Liver (tissue), 9 donors: ENCODE data around the gene RGS12. TPM values are rescaled to one million over a fixed set of nuclear protein-coding genes. Genes with fewer than 3 reads are reported as not detected.

Experiments used
- DNase-seq: peaks from one replicate; pipeline ENCODE4 v3.0.0-alpha.2; 2017; ENCODE audit warnings: low spot score
- H3K27ac ChIP-seq, 2 donors: one replicate each; pipeline ENCODE4 v1.7.0; 2013; ENCODE audit warnings: inconsistent platforms in 2 of 2, low read length in 2 of 2, control low read depth in 1 of 2, low read depth in 1 of 2, mild to moderate bottlenecking in 1 of 2
- H3K27me3 ChIP-seq, 4 donors: one replicate each; pipeline versions ENCODE4 v1.6.1 to v1.7.0; 2013; ENCODE audit warnings: low read length in 3 of 4, inconsistent platforms in 1 of 4, mild to moderate bottlenecking in 1 of 4, moderate library complexity in 1 of 4; ENCODE audit not compliant: control insufficient read depth in 4 of 4, insufficient read depth in 4 of 4
- H3K36me3 ChIP-seq, 4 donors: one replicate each; pipeline versions ENCODE4 v1.6.1 to v1.7.0; 2013; ENCODE audit warnings: low read length in 3 of 4, mild to moderate bottlenecking in 3 of 4, low read depth in 1 of 4, moderate library complexity in 1 of 4; ENCODE audit not compliant: control insufficient read depth in 4 of 4, insufficient read depth in 3 of 4
- H3K4me1 ChIP-seq, 4 donors: one replicate each; pipeline versions ENCODE4 v1.6.1 to v1.7.0; 2013; ENCODE audit warnings: low read length in 3 of 4, mild to moderate bottlenecking in 3 of 4, moderate library complexity in 1 of 4; ENCODE audit not compliant: control insufficient read depth in 4 of 4, insufficient read depth in 4 of 4
- H3K4me3 ChIP-seq, 3 donors: one replicate each; pipeline versions ENCODE4 v1.6.1 to v1.7.0; 2013; ENCODE audit warnings: low read length in 3 of 3, control low read depth in 1 of 3, low read depth in 1 of 3, mild to moderate bottlenecking in 1 of 3
- H3K9ac ChIP-seq, 2 donors: one replicate each; pipeline ENCODE4 v1.7.0; 2013; ENCODE audit warnings: low read length in 2 of 2, mild to moderate bottlenecking in 2 of 2, moderate library complexity in 2 of 2, control low read depth in 1 of 2, low read depth in 1 of 2
- H3K9me3 ChIP-seq, 4 donors: one replicate each; pipeline versions ENCODE4 v1.6.1 to v1.7.0; 2013; ENCODE audit warnings: low read length in 3 of 4; ENCODE audit not compliant: control insufficient read depth in 4 of 4
- ATF3 ChIP-seq: IDR thresholded peaks from 2 replicates; pipeline ENCODE4 v1.6.1; 2016; ENCODE audit warnings: antibody characterized with exemption
- CTCF ChIP-seq: fragments of 150-350 bp; IDR thresholded peaks from 2 replicates; pipeline ENCODE4 v1.5.1; 2017; ENCODE audit warnings: improper control_type of control experiment, low read depth, low read length; ENCODE audit not compliant: missing input control
- EGR1 ChIP-seq, 2 donors: IDR thresholded peaks; 2 replicates each; pipeline ENCODE4 v1.6.1; 2016 to 2018; ENCODE audit warnings: antibody characterized with exemption in 2 of 2, low read depth in 2 of 2
- FOXA1 ChIP-seq: IDR thresholded peaks from 2 replicates; pipeline ENCODE4 v1.6.1; 2016; ENCODE audit warnings: antibody characterized with exemption
- FOXA2 ChIP-seq: IDR thresholded peaks from 2 replicates; pipeline ENCODE4 v1.6.1; 2016; ENCODE audit warnings: antibody characterized with exemption
- HNF4A ChIP-seq, 2 donors: conservative IDR thresholded peaks; 2 replicates each; pipeline ENCODE4 v1.6.1; 2016; ENCODE audit warnings: antibody characterized with exemption in 2 of 2, mild to moderate bottlenecking in 2 of 2
- JUND ChIP-seq, 2 donors: IDR thresholded peaks; 2 replicates each; pipeline ENCODE4 v1.6.1; 2016; ENCODE audit warnings: antibody characterized with exemption in 2 of 2
- MAX ChIP-seq: IDR thresholded peaks from 2 replicates; pipeline ENCODE4 v1.6.1; 2016; ENCODE audit warnings: antibody characterized with exemption
- NR2F2 ChIP-seq: IDR thresholded peaks from 2 replicates; pipeline ENCODE4 v1.6.1; 2016; ENCODE audit warnings: antibody characterized with exemption
- RAD21 ChIP-seq, 2 donors: IDR thresholded peaks; 2 replicates each; pipeline ENCODE4 v1.6.1; 2016; ENCODE audit warnings: antibody characterized with exemption in 2 of 2, mild to moderate bottlenecking in 2 of 2
- REST ChIP-seq: IDR thresholded peaks from 2 replicates; pipeline ENCODE4 v1.6.1; 2016; ENCODE audit warnings: antibody characterized with exemption, mild to moderate bottlenecking
- RXRA ChIP-seq, 2 donors: IDR thresholded peaks; 2 replicates each; pipeline ENCODE4 v1.6.1; 2017 to 2018; ENCODE audit warnings: antibody characterized with exemption in 2 of 2, mild to moderate bottlenecking in 1 of 2
- TAF1 ChIP-seq: conservative IDR thresholded peaks from 2 replicates; pipeline ENCODE4 v1.6.1; 2016; ENCODE audit warnings: antibody characterized with exemption, mild to moderate bottlenecking
- YY1 ChIP-seq: IDR thresholded peaks from 2 replicates; pipeline ENCODE4 v1.6.1; 2016; ENCODE audit warnings: antibody characterized with exemption, mild to moderate bottlenecking
- ZBTB33 ChIP-seq: IDR thresholded peaks from 2 replicates; pipeline ENCODE4 v1.6.1; 2016; ENCODE audit warnings: antibody characterized with exemption
- WGBS: extraction: QIAGEN DNeasy Blood & Tissue Kit; methylation state at CpG from one replicate; pipeline ENCODE4 v1.1.7; 2013; 5-methylcytosine and 5-hydroxymethylcytosine counted together
- polyA plus RNA-seq, 2 donors: library from polyadenylated mRNA; stranded (reverse) in 1 of 2; unstranded in 1 of 2; fragments of 200-250 nt in 1 of 2; fragments of >200 nt in 1 of 2; fragmentation: Nextera tagmentation in 1 of 2; extraction: Ambion mirVana in 1 of 2; gene quantifications; one replicate each; pipeline versions ENCODE4 v1.2.1 to v1.2.3, GENCODE V29; 2013 to 2015
- total RNA-seq, 2 donors: library from RNA; depleted of rRNA; stranded (reverse); fragments of >200 nt; gene quantifications; one replicate each; pipeline ENCODE4 v1.2.3, GENCODE V29; 2014
- donor health status: healthy.
- donor health status: healthy.
- donor health status: healthy.
- donor health status: healthy.
- donor health status: healthy.

Gene RGS12
- total and polyA plus RNA-seq, 4 donors: 6.4 to 23.2 (median 11.5) TPM

GRCh38 chr4:3291969-3292570 lies 751 bp upstream of the RGS12 start (continued):
- TF ChIP-seq ATF3 (no peak), NR2F2 (no peak), MAX (no peak), HNF4A (conservative IDR thresholded peaks at IDR 0.05) (no peak), JUND (IDR thresholded peaks at IDR 0.05) (no peak), EGR1 (IDR thresholded peaks at IDR 0.05; ENCODE audit: low read depth in 2 of 2) (no peak), FOXA1 (no peak), YY1 (no peak), TAF1 (no peak)

- WGBS: 17% methylated on average over 42 of the region's 42 CpGs
- Histone ChIP-seq H3K4me3 (peak overlapping the region; percentile 15 to 85 (median 67)), H3K27me3 (no peaks in the 10 kb centered on the region), H3K36me3 (no peaks in the 10 kb centered on the region), H3K27ac (no peak overlapping the region), H3K9ac (peak overlapping the region in 1 of 2 donors; percentile 72), H3K9me3 (no peaks in the 10 kb centered on the region), H3K4me1 (peaks cover 6 to 18% (median 14%) of the 10 kb centered on the region in 4 donors)
- no peak for TF ChIP-seq ATF3
- no peak for TF ChIP-seq RXRA (IDR thresholded peaks at IDR 0.05)
- no peak for TF ChIP-seq RAD21 (IDR thresholded peaks at IDR 0.05)
- no peak for TF ChIP-seq REST
- no peak for TF ChIP-seq HNF4A (conservative IDR thresholded peaks at IDR 0.05)
- no peak for TF ChIP-seq MAX
- no peak for TF ChIP-seq EGR1 (IDR thresholded peaks at IDR 0.05; ENCODE audit: low read depth in 2 of 2)
- TF ChIP-seq NR2F2: no peak
- TF ChIP-seq CTCF: no peak
- TF ChIP-seq ZBTB33: no peak
- TF ChIP-seq FOXA2: no peak
- no peak for TF ChIP-seq YY1
- peak; percentile 46 for DNase-seq
These were observed 875 bp downstream of the RGS12 start for GRCh38 chr4:3293401-3294391.
